ENCODE results near the gene VTN. TPM values are rescaled to one million over a fixed set of nuclear protein-coding genes. Genes with fewer than 3 reads are reported as not detected.

The VTN gene
- total and polyA plus RNA-seq, 7 donors: 0.16 to 1.9 (median 0.43) TPM; not detected in 1

DNA sequence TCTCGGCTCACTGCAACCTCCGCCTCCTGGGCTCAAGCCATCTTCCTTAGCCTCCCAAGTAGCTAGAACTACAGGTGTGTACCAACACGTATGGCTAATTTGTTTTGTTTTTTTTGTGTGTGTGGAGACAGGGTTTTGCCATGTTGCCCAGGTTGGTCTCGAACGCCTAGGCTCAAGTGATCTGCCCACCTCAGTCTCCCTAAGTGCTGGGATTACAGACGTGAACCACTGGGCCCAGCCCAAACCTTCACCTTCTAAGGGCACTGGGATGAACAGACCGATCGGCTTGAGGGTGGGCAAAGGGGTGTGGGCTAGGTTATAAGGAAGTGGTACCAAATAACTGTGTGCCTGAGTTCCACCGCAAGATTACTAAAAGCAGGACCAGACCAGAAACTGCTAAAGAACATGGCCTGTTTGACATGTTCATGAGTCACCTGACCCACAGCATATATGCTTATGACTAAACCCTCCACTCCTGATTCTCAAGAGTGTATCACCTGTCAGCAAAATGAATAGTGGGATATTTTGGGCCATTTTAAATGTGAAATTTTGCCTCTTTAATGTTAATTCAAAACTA is 43.0 kb downstream of the VTN start:
- Histone ChIP-seq H3K4me3 (no peak overlapping the region), H3K27me3 (no peaks in the 10 kb centered on the region), H3K27ac (no peak overlapping the region), H3K9me3 (no peaks in the 10 kb centered on the region), H3K4me1 (no peaks in the 10 kb centered on the region), H3K36me3 (peaks cover 19 to 57% (median 30%) of the 10 kb centered on the region in 4 donors)
- DNase-seq: peak; percentile 43
- WGBS, 2 donors: 88 to 89% methylated on average over 9 of the region's 9 CpGs
- intact Hi-C loops (cut with DNase I): no loop called here
- TF ChIP-seq, protein P1, sequence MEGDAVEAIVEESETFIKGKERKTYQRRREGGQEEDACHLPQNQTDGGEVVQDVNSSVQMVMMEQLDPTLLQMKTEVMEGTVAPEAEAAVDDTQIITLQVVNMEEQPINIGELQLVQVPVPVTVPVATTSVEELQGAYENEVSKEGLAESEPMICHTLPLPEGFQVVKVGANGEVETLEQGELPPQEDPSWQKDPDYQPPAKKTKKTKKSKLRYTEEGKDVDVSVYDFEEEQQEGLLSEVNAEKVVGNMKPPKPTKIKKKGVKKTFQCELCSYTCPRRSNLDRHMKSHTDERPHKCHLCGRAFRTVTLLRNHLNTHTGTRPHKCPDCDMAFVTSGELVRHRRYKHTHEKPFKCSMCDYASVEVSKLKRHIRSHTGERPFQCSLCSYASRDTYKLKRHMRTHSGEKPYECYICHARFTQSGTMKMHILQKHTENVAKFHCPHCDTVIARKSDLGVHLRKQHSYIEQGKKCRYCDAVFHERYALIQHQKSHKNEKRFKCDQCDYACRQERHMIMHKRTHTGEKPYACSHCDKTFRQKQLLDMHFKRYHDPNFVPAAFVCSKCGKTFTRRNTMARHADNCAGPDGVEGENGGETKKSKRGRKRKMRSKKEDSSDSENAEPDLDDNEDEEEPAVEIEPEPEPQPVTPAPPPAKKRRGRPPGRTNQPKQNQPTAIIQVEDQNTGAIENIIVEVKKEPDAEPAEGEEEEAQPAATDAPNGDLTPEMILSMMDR (IDR thresholded peaks at IDR 0.05): no peak
- TF ChIP-seq EP300 (IDR thresholded peaks at IDR 0.05): no peak

DNA sequence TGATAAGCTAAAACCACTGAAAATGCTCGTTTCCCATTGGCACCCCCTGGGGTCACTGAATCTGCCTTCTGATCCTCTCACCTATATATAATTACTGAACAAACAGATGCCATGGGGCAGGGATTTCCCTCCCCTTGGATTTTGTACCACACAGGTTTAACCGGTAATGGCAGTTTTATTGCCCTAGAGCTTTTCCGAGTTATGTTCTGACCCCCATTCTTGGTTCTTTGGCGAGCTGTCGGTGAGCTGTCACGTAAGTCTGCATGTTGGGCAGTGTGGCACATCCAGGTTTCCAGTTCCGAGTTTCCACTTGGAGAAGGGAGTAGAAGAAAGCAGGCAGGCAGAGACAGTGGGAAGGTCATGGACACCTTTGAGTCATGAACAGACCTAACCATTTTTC is 44.0 kb downstream of the VTN start:
- 25 to 70% methylated on average over 7 of the region's 7 CpGs for WGBS, 2 donors
- Histone ChIP-seq H3K36me3 (peaks cover 14 to 47% (median 21%) of the 10 kb centered on the region in 4 donors), H3K4me3 (no peak overlapping the region), H3K9me3 (no peaks in the 10 kb centered on the region), H3K27ac (no peak overlapping the region), H3K27me3 (no peaks in the 10 kb centered on the region), H3K4me1 (no peaks in the 10 kb centered on the region)
- intact Hi-C loops (cut with DNase I): no loop called here
- DNase-seq: peak; percentile 9
- TF ChIP-seq EP300 (IDR thresholded peaks at IDR 0.05) (no peak), POLR2AphosphoS5 (IDR thresholded peaks at IDR 0.05) (no peak), POLR2A (IDR thresholded peaks at IDR 0.05) (no peak)
- TF ChIP-seq, protein P1 (IDR thresholded peaks at IDR 0.05): no peak

DNA sequence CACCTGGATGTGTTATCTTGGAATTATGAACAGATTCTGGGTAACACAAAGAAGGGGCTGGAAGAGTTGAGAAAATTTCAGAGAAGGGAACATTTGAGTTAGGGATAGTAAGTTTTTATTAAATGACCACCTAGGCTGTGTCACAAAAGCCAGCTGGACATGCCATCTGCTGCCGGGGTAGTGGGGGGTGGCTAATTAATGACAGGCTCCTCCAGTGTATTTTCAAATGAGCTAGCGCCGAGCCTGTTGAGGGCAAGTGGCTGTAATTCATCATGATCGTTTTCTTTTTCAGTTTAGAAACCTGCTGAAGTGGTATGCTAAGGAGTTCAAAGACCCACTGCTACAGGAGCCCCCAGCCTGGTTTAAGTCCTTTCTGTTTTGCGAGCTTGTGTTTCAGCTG is 44.9 kb downstream of the VTN start:
- Histone ChIP-seq H3K4me1 (peaks cover 0 to under 1% (median under 1%) of the 10 kb centered on the region in 4 donors), H3K27ac (no peak overlapping the region), H3K27me3 (no peaks in the 10 kb centered on the region), H3K9me3 (no peaks in the 10 kb centered on the region), H3K4me3 (no peak overlapping the region), H3K36me3 (peaks cover 6 to 38% (median 12%) of the 10 kb centered on the region in 4 donors)
- WGBS, 2 donors: 77 to 82% methylated on average over 5 of the region's 5 CpGs
- TF ChIP-seq POLR2AphosphoS5 (IDR thresholded peaks at IDR 0.05): no peak
- TF ChIP-seq EP300 (IDR thresholded peaks at IDR 0.05): no peak
- TF ChIP-seq POLR2A (IDR thresholded peaks at IDR 0.05): no peak
- TF ChIP-seq, protein P1 (IDR thresholded peaks at IDR 0.05): no peak
- no peak for DNase-seq
- intact Hi-C loops (cut with DNase I): no loop called here

DNA sequence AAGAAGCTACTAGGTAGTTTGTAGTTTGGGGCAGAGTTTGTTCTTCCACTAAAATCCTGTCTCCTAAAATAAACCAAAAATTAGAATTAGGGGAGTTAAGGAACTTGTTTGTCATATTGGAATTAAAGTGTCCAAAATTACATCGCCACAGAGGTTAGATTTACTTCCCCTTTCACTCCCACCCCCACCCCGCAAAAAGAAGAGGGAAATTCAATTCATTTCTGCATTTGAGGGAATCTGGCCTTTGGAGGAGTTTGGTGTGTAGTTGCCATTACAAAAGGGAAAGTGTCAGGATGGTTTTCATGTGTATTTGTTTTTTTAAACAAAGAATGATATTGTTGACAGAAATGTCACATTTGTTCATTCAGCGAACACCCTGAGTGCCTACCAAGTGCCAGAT is 45.3 kb downstream of the VTN start:
- 78 to 90% methylated on average over 3 of the region's 3 CpGs for WGBS, 2 donors
- Histone ChIP-seq H3K4me3 (no peak overlapping the region), H3K9me3 (no peaks in the 10 kb centered on the region), H3K4me1 (peaks cover 0 to 5% (median 4%) of the 10 kb centered on the region in 4 donors), H3K36me3 (peaks cover 6 to 34% (median 11%) of the 10 kb centered on the region in 4 donors), H3K27me3 (no peaks in the 10 kb centered on the region), H3K27ac (no peak overlapping the region)
- no peak for DNase-seq
- no peak for TF ChIP-seq POLR2AphosphoS5 (IDR thresholded peaks at IDR 0.05)
- no peak for TF ChIP-seq POLR2A (IDR thresholded peaks at IDR 0.05)
- TF ChIP-seq, protein P1 (IDR thresholded peaks at IDR 0.05): no peak
- TF ChIP-seq EP300 (IDR thresholded peaks at IDR 0.05): no peak
- intact Hi-C loops (cut with DNase I): no loop called here

DNA sequence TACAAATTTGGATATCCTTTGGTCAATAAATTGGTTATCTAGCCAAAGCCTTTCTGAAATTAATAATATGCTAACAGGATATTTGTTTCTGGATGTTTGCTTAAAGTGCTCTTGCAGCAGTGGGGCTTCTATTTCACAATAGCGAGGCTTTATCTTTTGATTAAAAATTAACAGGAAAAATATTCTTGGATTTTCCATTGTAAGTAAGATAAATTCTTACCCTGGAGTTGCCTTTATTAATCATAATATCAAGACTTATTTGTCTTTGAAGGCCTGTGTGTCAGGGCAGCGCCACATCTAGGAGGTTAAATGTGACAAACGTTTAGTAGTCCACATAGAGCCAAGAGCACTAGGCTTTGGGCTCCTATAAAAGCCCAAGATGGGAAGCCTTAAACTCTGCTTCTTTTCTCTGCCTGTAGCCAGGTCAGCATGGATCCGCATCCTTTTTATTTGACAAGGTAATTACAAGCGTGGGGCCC is 45.8 kb downstream of the VTN start:
- H3K4me1 ChIP-seq: peaks cover 0 to 10% (median 8%) of the 10 kb centered on the region in 4 donors
- intact Hi-C loops (cut with DNase I): no loop called here

More for the DNA sequence above, 45.8 kb downstream of the VTN start:
- Histone ChIP-seq H3K27ac (no peak overlapping the region), H3K36me3 (peaks cover 3 to 29% (median 9%) of the 10 kb centered on the region in 4 donors), H3K27me3 (no peaks in the 10 kb centered on the region), H3K4me3 (no peak overlapping the region), H3K9me3 (no peaks in the 10 kb centered on the region)
- DNase-seq: no peak
- TF ChIP-seq EP300 (IDR thresholded peaks at IDR 0.05) (no peak), POLR2A (IDR thresholded peaks at IDR 0.05) (no peak), POLR2AphosphoS5 (IDR thresholded peaks at IDR 0.05) (no peak)
- TF ChIP-seq, protein P1 (IDR thresholded peaks at IDR 0.05): no peak
- WGBS, 2 donors: 71 to 84% methylated on average over 5 of the region's 5 CpGs
